ENCODE data around the gene TUBA4B. TPM values are rescaled to one million over a fixed set of nuclear protein-coding genes. Genes with fewer than 3 reads are reported as not detected.
A peak's percentile ranks its signal among the peaks of the same experiment; 100 is the strongest.

TUBA4B gene
- total and polyA plus RNA-seq, 5 experiments from 2014 or later = not detected

DNA sequence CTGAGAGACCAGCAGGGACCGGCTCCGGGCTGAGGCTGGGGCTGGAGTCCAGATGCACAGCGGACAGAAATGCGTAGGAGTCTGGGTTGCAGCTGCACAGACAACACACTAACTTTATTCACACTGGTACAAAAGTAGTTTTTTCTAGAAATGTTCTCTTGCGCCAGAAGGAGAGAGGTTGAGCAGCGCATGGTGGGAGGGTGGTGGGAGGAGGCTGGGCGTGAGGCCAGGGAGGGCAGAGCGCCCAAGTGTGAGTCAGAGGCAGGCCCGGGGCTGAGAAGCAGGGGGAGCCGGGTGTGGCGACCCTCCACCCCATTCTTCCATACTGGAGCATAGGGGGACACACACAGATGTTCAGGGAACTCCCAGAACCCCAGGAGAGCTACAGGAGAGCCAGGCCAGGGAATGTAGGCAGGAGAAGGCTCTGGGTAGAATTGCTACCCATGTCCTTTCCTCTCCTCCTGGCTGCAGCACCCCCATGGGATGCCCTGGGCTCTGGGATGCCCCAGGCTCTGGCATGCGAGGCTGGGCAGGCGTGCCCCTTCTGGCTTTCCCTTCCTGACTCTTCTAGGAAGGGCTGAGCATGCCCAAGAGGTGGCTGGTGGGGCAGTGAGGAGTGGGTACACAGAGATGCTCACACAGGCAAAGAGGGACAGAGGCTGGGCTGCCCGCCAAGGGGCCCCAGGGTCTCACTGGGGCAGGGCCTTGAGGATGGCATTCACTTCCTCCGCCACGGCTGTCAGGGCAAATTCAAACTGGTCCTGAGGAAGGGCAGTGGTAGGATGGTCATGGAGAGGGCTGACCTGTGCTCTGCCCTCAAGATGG, 36.7 kb downstream of the TUBA4B start:
- Mint-ChIP-seq H3K4me3 (no peak overlapping the region), H3K27ac (peak overlapping the region in 4 of 10 donors; percentile 13 to 56 (median 30)), H3K4me1 (peaks cover 8 to 21% (median 15%) of the 10 kb centered on the region in 4 donors), H3K27me3 (no peaks in the 10 kb centered on the region), H3K36me3 (peaks cover 0 to 7% (median 0%) of the 10 kb centered on the region in 3 donors), H3K9me3 (no peaks in the 10 kb centered on the region)
- POLR2A ChIA-PET = interaction anchor here (0.7 to 7.6 kb wide), 2 partner anchors 11 to 618 kb away, joined by 3 to 79 read pairs; partner anchors contain the start of gene DNAJB2
- ATAC-seq = no peak
- no peak for DNase-seq

DNA sequence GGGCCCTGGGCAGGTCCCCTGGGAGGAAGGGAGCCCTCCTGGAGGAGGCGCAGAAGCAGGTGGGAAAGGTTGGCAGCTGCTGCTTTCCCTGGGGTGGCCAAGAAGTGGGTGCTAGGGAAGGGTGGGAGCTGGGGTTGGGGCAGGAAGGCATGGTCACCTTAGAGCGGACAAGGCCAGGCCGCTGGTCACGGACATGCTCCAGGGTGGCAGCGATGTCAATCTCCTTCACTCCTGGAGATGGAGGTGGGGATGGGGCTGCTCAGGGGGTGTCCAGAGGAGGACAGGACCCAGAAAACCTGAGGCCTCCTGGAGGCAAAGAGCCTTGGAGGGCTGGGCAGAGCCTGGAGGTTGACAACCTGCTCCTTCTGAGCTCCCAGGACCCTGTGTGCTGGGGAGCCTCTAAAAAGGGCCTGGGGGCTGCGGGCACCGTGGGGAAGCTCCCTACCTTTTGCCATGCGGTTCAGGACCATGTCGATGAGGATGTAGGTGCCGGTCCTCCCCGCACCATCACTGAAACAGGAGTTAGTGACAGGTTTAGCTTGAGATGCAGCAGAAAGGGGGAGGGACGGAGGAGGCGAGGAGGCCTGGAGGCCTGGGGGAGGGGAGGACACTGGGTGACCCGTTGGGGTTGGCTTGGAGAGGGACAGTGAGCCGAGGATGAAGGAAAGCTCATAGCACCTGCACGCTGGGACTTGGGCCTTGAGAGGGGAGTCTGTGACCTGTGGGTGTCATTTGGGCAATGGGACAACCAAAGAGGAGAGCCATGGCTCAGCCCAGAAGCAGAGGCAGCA, 37.5 kb downstream of the TUBA4B start:
- POLR2A ChIA-PET = interaction anchor here (0.6 to 7.6 kb wide), 2 partner anchors 12 to 32 kb away, joined by 5 to 79 read pairs; partner anchors contain the start of gene DNAJB2
- no peaks in the 10 kb centered on the region for H3K9me3 Mint-ChIP-seq
- ATAC-seq = no peak

GRCh38 chr2:219291394-219291793, 38.4 kb downstream of the TUBA4B start:
- no peaks in the 10 kb centered on the region for H3K36me3 Mint-ChIP-seq
- ATAC-seq (no peak), DNase-seq (no peak)
- POLR2A ChIA-PET = interaction anchor here (0.5 to 7.6 kb wide), 4 partner anchors 12 to 91 kb away, joined by 3 to 79 read pairs (median 4); partner anchors contain the start of gene DNAJB2
- H3K9me3 Mint-ChIP-seq = no peaks in the 10 kb centered on the region
- peaks cover 6 to 27% (median 22%) of the 10 kb centered on the region in 4 donors for H3K4me1 Mint-ChIP-seq
- H3K27me3 Mint-ChIP-seq = no peaks in the 10 kb centered on the region
- H3K4me3 Mint-ChIP-seq = no peak overlapping the region
- peak overlapping the region in 1 of 10 donors; percentile 29 for H3K27ac Mint-ChIP-seq

More for the DNA sequence above, 37.5 kb downstream of the TUBA4B start:
- peaks cover 8 to 24% (median 19%) of the 10 kb centered on the region in 4 donors for H3K4me1 Mint-ChIP-seq
- DNase-seq = no peak
- no peak overlapping the region for H3K4me3 Mint-ChIP-seq
- no peaks in the 10 kb centered on the region for H3K36me3 Mint-ChIP-seq
- peak overlapping the region in 2 of 10 donors; percentile 34 to 55 for H3K27ac Mint-ChIP-seq
- no peaks in the 10 kb centered on the region for H3K27me3 Mint-ChIP-seq

DNA sequence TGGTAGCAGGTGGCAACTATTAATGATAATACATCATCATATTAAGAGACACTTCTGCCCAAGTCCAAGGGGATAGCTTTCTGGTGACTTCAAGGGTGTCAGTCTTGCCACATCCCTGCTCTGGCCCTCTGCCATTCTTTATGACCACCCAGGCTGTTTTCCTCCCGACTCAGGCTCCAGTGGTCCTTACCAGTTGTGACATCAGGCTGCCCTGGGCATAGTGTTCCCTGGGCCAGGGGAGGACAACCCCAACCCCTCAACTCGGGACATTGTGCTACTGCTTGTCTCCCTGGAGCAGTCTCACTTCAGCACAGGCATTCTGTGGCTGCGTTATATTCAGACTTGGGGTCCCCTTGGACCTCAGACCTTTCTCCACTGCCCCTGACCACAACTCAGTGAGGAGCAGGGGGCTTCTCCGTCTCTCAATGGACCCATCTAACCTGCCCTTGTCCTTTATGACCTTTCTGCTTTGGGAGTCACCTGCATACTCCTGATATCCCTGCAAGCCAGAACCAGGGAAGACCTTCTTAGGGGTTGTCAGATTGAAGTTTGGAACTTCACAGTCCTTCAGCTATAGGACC, 39.0 kb downstream of the TUBA4B start:
- H3K9me3 Mint-ChIP-seq = no peaks in the 10 kb centered on the region
- peak overlapping the region in 2 of 10 donors; percentile 81 to 82 for H3K27ac Mint-ChIP-seq
- DNase-seq (no peak), ATAC-seq (no peak)
- peaks cover 7 to 30% (median 26%) of the 10 kb centered on the region in 4 donors for H3K4me1 Mint-ChIP-seq
- no peak overlapping the region for H3K4me3 Mint-ChIP-seq
- H3K36me3 Mint-ChIP-seq = no peaks in the 10 kb centered on the region
- POLR2A ChIA-PET = interaction anchor here (0.7 to 7.6 kb wide), 2 partner anchors 13 to 90 kb away, joined by 3 to 79 read pairs; partner anchors contain the start of gene DNAJB2
- H3K27me3 Mint-ChIP-seq = no peaks in the 10 kb centered on the region

DNA sequence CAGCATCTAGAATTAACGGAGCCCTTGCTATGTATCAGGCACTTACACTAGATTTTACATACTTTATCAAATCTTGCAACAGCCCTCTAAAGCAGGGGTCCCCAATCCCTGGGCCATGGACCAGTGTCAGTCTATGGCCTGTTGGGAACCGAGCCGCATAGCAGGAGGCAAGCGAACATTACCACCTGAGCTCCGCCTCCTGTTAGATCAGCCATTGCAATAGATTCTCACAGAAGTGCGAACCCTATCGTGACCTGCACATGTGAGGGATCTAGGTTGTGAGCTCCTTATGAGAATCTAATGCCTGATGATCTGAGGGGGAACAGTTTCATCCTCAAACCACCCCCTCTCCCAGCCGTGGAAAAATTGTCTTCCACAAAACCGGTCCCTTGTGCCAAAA, 39.6 kb downstream of the TUBA4B start:
- POLR2A ChIA-PET = interaction anchor here (7.6 kb wide), 1 partner anchor 14 kb away, joined by 79 read pairs; the partner anchor contains the start of gene DNAJB2
- Mint-ChIP-seq H3K9me3 (no peaks in the 10 kb centered on the region), H3K27ac (peak overlapping the region in 4 of 10 donors; percentile 33 to 86 (median 66)), H3K4me3 (no peak overlapping the region), H3K27me3 (no peaks in the 10 kb centered on the region), H3K4me1 (peaks cover 9 to 36% (median 31%) of the 10 kb centered on the region in 4 donors), H3K36me3 (no peaks in the 10 kb centered on the region)
- DNase-seq (no peak), ATAC-seq (no peak)

GRCh38 chr2:219293736-219294231, 40.7 kb downstream of the TUBA4B start:
- POLR2A ChIA-PET = interaction anchor here (0.9 to 7.6 kb wide), 4 partner anchors 15 to 88 kb away, joined by 3 to 79 read pairs (median 14); partner anchors contain the start of genes DNAJB2, GLB1L, STK16 and TUBA4B
- DNase-seq = no peak
- peak overlapping the region in 9 of 10 donors; percentile 32 to 93 (median 67) for H3K27ac Mint-ChIP-seq
- H3K4me3 Mint-ChIP-seq = peak overlapping the region; percentile 13 to 82 (median 74)
- H3K36me3 Mint-ChIP-seq = no peaks in the 10 kb centered on the region
- no peak for ATAC-seq
- peaks cover 13 to 44% (median 36%) of the 10 kb centered on the region in 4 donors for H3K4me1 Mint-ChIP-seq
- H3K9me3 Mint-ChIP-seq = no peaks in the 10 kb centered on the region
- H3K27me3 Mint-ChIP-seq = no peaks in the 10 kb centered on the region

DNA sequence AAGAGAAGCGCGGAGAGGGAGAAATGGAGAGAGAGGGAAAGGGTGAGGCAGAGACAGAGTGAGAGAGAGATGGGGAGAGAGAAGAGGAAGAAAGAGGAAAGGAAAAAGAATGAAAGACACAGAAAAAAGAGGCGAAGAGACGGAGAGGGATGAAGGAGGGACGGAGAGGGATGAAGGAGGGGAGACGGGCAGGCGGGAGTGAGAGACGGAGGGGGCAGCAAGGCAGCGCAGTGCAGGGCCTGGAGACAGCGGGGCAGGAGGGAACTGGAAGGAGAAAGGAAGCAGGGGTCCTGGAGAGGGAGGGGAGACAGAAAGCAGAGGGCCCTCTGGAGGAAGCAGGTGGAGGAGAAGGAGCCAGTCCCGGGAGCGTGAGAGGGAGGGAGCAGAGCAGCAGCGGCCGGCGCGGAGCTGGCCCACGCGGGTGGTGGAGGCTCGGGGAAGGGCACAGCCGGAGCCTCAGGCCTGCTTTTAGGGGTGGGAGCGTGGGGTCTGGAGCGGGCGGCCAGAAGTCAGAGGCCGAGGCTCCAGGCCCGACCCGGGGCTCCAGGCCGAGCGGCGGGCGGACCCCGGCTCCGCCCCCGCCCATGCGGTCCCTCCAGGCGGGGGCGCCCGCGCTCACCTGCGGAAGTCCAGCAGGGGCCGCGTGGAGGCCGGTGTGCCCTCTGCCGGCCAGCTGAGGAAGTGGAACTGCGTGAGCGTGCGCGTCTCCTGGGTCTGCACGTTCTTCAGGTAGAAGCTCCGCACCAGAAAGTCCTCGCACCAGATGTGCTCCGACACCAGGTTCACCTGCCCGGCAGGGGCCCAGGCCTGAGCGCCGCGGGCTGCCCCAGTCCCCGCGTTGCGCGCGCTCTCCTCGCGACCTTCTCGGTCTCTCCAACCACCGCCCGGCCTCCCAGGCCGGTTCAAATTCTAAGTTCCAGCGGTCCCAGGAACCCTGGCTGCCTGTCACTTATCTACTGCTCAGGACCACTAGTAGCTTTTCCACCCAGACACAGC, 41.6 kb downstream of the TUBA4B start:
- Mint-ChIP-seq H3K27ac (peak overlapping the region in 9 of 10 donors; percentile 32 to 93 (median 81)), H3K36me3 (no peaks in the 10 kb centered on the region), H3K4me1 (peaks cover 13 to 44% (median 37%) of the 10 kb centered on the region in 4 donors), H3K27me3 (peaks cover 0 to 3% (median 0%) of the 10 kb centered on the region in 5 donors), H3K9me3 (no peaks in the 10 kb centered on the region), H3K4me3 (peak overlapping the region; percentile 62 to 82 (median 76))
- DNase-seq = peak; percentile 79 to 92 (median 90)
- peak; percentile 89 to 92 for ATAC-seq
- POLR2A ChIA-PET = interaction anchor here (0.6 to 7.6 kb wide), 19 partner anchors 8 to 584 kb away, joined by 3 to 79 read pairs (median 5); partner anchors contain the start of genes ABCB6, ANKZF1, ATG9A and CNPPD1

- H3K36me3 Mint-ChIP-seq = no peaks in the 10 kb centered on the region
- DNase-seq (no peak), ATAC-seq (no peak)
- peak overlapping the region in 1 of 10 donors; percentile 93 for H3K27ac Mint-ChIP-seq
- POLR2A ChIA-PET = interaction anchor here (1.7 to 2.6 kb wide), 4 partner anchors 42 to 137 kb away, joined by 7 to 21 read pairs (median 10); partner anchors contain the start of genes ANKZF1, ATG9A, CNPPD1 and TUBA4A
- peaks cover 0 to 5% (median 1%) of the 10 kb centered on the region in 5 donors for H3K27me3 Mint-ChIP-seq
- H3K4me3 Mint-ChIP-seq = peak overlapping the region in 2 of 10 donors; percentile 22 to 67
- H3K4me1 Mint-ChIP-seq = peaks cover 13 to 44% (median 37%) of the 10 kb centered on the region in 4 donors
- no peaks in the 10 kb centered on the region for H3K9me3 Mint-ChIP-seq
Observed at GRCh38 chr2:219296142-219296541, 43.1 kb downstream of the TUBA4B start.

- POLR2A ChIA-PET = interaction anchor here (1.0 to 2.6 kb wide), 2 partner anchors 42 to 67 kb away, joined by 3 to 21 read pairs; partner anchors contain the start of genes ANKZF1 and ATG9A
- peak; percentile 22 to 67 for ATAC-seq
- H3K27me3 Mint-ChIP-seq = peaks cover 0 to 12% (median 5%) of the 10 kb centered on the region in 5 donors
- H3K4me3 Mint-ChIP-seq = peak overlapping the region in 4 of 10 donors; percentile 22 to 45 (median 42)
- peak overlapping the region in 6 of 10 donors; percentile 25 to 73 (median 56) for H3K27ac Mint-ChIP-seq
- H3K9me3 Mint-ChIP-seq = no peaks in the 10 kb centered on the region
- H3K36me3 Mint-ChIP-seq = no peaks in the 10 kb centered on the region
- peaks cover 13 to 44% (median 37%) of the 10 kb centered on the region in 4 donors for H3K4me1 Mint-ChIP-seq
- DNase-seq = peak in 8 of 10 donors; percentile 30 to 74 (median 58)
Observed at GRCh38 chr2:219296631-219297391, 43.8 kb downstream of the TUBA4B start.
